ENCODE results near the gene PTPRA.

Gene PTPRA

DNA sequence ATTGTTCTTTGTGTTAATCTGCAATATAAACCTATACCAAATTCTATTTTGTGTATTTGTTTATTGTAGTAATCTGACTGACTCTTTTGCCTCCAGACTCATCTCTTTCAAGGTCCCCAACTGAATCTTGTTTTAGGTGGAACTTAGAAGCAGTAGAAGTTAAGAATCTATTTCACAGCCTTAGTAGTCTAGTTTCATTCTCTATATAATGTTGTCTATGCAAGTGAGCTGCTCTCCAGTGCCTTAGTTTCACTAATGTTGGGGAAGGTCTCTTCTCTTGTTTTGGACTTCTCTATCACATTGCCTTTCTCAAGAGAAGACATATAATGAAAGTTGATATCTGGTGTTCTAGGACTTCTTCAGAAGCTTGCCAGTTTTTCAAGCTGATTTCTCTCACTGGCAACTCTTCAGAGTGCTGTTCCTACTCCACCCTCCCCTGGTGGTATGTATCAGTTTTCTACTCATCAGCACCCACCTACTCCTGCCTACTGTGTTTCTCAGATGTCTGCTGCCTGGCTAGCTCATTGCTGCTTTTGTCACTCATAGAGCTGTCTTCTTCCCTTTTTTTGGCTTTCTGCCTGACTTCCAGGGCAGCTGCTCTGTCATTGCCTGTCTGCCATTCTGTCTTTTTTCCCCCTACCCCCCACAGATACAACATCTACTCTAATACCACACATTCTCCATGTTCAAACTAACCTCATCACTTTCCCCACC lies 82.1 kb downstream of the PTPRA start:
- TF ChIP-seq, protein P1, sequence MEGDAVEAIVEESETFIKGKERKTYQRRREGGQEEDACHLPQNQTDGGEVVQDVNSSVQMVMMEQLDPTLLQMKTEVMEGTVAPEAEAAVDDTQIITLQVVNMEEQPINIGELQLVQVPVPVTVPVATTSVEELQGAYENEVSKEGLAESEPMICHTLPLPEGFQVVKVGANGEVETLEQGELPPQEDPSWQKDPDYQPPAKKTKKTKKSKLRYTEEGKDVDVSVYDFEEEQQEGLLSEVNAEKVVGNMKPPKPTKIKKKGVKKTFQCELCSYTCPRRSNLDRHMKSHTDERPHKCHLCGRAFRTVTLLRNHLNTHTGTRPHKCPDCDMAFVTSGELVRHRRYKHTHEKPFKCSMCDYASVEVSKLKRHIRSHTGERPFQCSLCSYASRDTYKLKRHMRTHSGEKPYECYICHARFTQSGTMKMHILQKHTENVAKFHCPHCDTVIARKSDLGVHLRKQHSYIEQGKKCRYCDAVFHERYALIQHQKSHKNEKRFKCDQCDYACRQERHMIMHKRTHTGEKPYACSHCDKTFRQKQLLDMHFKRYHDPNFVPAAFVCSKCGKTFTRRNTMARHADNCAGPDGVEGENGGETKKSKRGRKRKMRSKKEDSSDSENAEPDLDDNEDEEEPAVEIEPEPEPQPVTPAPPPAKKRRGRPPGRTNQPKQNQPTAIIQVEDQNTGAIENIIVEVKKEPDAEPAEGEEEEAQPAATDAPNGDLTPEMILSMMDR (IDR thresholded peaks at IDR 0.05; ENCODE audit: low read depth, low read length), result no peak
- no peak for DNase-seq (ENCODE audit: extremely low read depth, low read depth)

GRCh38 chr20:2956480-2956879 lies 83.2 kb downstream of the PTPRA start:
- TF ChIP-seq, protein P1 (IDR thresholded peaks at IDR 0.05; ENCODE audit: low read depth, low read length), result no peak
- no peak for DNase-seq (ENCODE audit: extremely low read depth, low read depth)

DNA sequence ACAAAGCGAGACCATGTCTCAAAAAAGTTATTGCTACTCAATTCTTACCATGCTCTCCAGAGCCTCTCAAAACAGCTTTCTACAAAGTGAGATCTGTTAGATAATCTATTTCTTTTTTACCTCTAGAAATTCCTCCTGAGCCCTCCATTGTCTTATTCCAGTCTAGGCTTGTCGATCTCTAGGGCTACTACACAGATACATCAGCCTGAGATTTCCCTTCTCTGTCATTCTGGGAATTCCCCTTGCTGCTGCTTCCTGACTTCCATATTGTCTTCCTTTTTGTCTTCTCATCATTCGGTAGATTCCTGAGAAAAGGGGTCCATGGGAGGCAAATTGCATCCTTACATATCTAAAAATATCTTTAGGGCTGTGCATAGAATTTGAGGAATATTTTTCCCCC lies 94.6 kb downstream of the PTPRA start:
- no peak for DNase-seq (ENCODE audit: extremely low read depth, low read depth)
- TF ChIP-seq, protein P1 (IDR thresholded peaks at IDR 0.05; ENCODE audit: low read depth, low read length), result no peak

GRCh38 chr20:2972126-2972525 lies 98.8 kb downstream of the PTPRA start:
- DNase-seq (ENCODE audit: extremely low read depth, low read depth), result no peak
- TF ChIP-seq, protein P1 (IDR thresholded peaks at IDR 0.05; ENCODE audit: low read depth, low read length), result no peak

DNA sequence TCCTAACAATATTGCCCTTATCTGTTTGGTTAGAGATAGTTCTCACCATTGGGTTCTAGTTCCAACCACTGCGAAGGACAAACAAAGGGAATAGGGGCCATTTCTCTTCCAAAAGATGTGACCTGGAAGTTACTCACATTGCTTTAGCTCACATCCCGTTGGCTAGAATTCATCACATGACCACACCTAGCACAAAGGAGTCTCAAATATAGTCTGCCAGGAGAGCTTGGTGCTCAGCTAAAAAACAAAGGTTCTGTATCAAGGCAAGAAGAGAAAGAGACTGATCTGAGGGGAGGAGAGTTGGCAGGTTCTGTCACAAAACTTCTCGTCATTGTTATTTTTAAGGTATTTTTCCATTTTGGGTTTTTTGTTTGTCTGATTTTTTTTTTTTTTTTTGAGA lies 100.3 kb downstream of the PTPRA start:
- TF ChIP-seq, protein P1 (IDR thresholded peaks at IDR 0.05; ENCODE audit: low read depth, low read length), result no peak
- DNase-seq (ENCODE audit: extremely low read depth, low read depth), result no peak

- no peak for DNase-seq (ENCODE audit: extremely low read depth, low read depth)
- TF ChIP-seq, protein P1 (IDR thresholded peaks at IDR 0.05; ENCODE audit: low read depth, low read length), result no peak
Observed at GRCh38 chr20:2978519-2978918, 105.2 kb downstream of the PTPRA start.

DNA sequence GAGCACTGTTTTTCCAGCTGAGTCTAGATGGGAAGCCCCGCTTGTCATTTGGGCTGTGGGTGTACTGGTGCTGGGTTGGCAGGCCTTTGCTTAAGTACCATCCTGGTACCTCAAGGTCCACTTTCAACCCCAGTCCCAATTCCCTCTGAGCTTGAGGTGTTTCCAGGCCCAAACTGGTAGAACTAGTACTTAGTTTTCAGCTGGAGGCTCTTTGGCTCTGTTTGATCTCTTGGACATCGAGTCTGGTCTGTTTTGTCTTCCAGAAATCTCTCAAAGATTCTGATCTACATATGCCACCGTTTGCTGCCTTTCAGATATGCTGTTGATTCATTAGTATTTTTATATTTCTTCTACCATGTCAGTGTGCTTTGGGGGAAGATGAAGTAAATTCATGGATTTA lies 108.4 kb downstream of the PTPRA start:
- DNase-seq (ENCODE audit: extremely low read depth, low read depth), result no peak
- TF ChIP-seq, protein P1 (IDR thresholded peaks at IDR 0.05; ENCODE audit: low read depth, low read length), result no peak
